ENCODE measurements around the gene SNRK.

DNA sequence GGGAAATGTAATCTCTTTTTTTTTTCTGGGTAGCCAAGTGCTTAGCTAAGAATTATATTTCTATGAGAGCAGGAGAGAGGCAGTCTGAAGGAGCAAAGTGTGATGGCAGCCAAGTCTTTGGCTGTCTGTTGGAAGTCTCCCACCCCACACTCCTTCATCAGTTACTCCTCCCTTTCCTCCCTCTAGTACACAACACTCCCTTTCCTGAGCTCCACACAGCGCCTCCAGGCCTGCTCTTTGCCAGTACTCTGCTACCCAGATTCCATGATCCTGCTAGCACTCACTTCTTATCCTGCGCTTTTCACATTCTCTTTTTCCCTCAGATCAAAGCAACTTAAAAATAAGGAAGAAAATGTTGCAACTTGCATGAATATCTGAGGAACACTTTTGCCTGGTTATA, 37.4 kb upstream of the SNRK start:
- TF ChIP-seq ZNF253 (CRISPR knock-in tag; IDR thresholded peaks at IDR 0.05; ENCODE audit: borderline replicate concordance) (no peak), ZSCAN31 (CRISPR knock-in tag; IDR thresholded peaks at IDR 0.05; ENCODE audit: low read depth) (no peak), NAIF1 (CRISPR knock-in tag; IDR thresholded peaks at IDR 0.05; ENCODE audit: borderline replicate concordance) (no peak)
- TF ChIP-seq, protein P1, sequence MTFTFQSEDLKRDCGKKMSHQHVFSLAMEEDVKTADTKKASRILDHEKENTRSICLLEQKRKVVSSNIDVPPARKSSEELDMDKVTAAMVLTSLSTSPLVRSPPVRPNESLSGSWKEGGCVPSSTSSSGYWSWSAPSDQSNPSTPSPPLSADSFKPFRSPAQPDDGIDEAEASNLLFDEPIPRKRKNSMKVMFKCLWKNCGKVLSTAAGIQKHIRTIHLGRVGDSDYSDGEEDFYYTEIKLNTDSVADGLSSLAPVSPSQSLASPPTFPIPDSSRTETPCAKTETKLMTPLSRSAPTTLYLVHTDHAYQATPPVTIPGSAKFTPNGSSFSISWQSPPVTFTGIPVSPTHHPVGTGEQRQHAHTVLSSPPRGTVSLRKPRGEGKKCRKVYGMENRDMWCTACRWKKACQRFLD (CRISPR knock-in tag; IDR thresholded peaks at IDR 0.05; ENCODE audit: borderline replicate concordance), result no peak
- TF ChIP-seq, protein P2, sequence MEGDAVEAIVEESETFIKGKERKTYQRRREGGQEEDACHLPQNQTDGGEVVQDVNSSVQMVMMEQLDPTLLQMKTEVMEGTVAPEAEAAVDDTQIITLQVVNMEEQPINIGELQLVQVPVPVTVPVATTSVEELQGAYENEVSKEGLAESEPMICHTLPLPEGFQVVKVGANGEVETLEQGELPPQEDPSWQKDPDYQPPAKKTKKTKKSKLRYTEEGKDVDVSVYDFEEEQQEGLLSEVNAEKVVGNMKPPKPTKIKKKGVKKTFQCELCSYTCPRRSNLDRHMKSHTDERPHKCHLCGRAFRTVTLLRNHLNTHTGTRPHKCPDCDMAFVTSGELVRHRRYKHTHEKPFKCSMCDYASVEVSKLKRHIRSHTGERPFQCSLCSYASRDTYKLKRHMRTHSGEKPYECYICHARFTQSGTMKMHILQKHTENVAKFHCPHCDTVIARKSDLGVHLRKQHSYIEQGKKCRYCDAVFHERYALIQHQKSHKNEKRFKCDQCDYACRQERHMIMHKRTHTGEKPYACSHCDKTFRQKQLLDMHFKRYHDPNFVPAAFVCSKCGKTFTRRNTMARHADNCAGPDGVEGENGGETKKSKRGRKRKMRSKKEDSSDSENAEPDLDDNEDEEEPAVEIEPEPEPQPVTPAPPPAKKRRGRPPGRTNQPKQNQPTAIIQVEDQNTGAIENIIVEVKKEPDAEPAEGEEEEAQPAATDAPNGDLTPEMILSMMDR (CRISPR knock-in tag; IDR thresholded peaks at IDR 0.05), result no peak

All from HepG2 (cell line).